HT1080 (cell line): ENCODE measurements around the gene SLC25A26. TPM values are rescaled to one million over a fixed set of nuclear protein-coding genes. Genes with fewer than 3 reads are reported as not detected.
A peak's percentile ranks its signal among the peaks of the same experiment; 100 is the strongest.
"Not testable (repeated sequence)": the region's sequence is repeated elsewhere in the genome, so short reads cannot be mapped to it uniquely, and the experiment has no call there.

Experiments used
- DNase-seq: peaks from one replicate; pipeline ENCODE4 v3.0.0-alpha.2; 2015; ENCODE audit warnings: low read depth
- total RNA-seq: library from RNA; depleted of rRNA; stranded (reverse); fragments of >200 nt; shearing (Covaris generic); gene quantifications from 2 replicates; pipeline ENCODE4 v1.2.3, GENCODE V29; 2014

The SLC25A26 gene
- total RNA-seq, 1 experiment from 2014 or later, result 29.3 TPM

DNA sequence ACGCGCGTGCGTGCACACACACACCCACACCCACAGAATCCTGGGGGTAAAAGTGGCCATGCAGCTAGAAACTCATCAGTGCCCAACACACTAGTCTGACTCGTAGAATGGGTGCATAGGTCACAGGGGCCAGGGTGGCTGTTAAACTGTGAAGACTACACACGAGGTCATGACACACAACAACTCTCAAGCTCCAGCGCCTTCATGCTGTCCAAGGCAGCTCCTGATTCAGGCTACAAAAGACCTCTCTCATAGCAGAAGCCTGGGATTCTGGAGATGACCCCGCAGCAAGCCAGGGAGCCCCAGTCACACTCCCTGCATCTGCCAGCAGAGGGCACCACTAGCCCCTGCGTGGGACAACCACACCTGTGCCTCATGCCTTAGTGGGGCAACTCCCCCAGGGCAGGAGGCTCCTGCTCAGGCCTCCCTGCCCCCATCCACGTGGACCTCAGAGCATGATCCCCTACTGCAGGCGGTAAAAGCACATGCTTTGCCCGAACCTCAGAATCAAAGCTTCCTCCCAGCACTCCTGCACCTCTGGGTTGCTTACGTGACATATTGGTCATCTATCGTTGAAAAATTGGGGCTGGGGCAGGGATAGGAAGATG, 186.9 kb downstream of the SLC25A26 start:
- DNase-seq, result peak; percentile 61

DNA sequence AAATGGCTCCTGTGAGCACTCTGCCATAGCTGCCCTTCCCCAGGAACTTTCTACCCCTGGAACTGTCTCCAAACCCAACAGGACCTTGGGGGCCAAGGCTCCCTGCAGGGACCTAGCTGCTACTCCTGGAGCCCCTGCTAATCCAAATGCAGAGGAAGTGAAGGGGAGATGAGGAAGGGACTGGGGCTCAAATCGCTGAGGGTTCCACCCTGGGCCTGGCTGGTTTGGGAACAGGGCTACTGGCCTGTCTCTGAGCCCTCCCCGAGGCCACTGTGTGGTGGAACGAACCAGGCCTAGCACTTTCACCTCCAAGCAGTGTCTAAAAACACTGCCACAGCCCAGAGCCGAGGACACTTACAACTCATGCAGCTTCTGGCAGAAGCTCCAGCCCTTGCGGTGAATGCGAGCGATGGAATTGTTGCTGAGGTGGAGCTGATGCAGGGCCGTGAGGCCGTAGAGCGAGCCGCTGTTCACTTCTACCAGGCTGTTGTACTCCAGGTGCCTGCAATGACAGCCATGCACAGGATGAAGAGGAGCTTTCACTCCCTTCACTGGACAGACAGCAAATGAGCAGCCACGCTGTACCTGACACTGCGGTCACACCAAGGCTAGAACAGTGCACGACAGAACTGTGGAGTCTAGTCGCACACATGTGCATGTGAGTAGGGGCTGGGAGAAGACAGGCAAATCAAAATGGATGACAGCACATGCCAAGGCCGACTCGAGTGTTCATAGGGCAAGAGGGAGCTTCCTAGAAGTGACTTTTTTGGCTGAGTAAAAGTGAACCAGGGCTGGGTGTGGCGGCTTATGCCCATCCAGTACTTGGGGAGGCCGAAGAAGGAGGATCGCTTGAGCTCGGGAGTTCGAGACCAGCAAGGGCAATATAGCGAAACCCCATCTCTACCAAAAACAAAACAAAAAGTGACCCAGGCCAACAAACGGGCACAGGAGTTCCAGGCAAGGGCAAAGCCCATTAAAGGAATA, 189.3 kb downstream of the SLC25A26 start:
- no peak for DNase-seq

DNA sequence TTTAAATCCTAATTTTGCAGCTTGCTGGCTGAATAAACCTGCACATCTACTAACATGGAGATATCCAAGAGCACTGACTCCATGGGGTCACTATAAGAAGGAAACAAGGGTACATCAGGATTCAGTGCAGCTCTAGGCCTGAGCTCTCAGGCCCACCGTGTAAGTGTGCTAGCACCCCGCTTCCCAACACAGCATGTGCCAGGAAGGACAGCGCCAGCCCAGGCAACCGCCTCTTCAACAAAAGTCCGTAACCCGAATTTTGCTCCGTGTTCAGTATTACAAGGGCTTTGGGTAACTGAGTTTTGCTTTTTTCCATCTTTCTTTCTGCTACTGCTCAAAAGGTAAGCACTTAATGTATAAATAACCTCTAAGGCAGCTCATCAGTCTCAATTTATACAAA, 190.2 kb downstream of the SLC25A26 start:
- no peak for DNase-seq

DNA sequence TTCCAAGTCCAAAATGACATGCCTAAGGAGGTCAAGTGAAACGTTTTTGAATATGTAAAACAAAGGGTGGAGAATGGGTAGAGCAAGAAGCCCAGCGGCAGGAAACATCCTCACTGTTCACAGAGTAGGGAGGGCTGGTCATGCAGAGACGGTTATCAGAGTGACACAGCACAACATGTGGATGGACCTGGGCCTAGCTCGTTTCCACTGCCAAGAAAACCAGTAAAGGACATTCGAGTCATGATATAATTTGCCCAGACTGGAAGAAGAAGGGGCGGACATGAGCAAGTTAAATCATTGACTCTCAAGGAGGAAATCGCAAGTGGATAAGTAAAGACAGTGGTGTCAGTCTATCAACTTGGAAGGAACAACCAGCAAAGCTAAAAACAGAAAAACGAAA, 190.7 kb downstream of the SLC25A26 start:
- DNase-seq, result no peak

DNA sequence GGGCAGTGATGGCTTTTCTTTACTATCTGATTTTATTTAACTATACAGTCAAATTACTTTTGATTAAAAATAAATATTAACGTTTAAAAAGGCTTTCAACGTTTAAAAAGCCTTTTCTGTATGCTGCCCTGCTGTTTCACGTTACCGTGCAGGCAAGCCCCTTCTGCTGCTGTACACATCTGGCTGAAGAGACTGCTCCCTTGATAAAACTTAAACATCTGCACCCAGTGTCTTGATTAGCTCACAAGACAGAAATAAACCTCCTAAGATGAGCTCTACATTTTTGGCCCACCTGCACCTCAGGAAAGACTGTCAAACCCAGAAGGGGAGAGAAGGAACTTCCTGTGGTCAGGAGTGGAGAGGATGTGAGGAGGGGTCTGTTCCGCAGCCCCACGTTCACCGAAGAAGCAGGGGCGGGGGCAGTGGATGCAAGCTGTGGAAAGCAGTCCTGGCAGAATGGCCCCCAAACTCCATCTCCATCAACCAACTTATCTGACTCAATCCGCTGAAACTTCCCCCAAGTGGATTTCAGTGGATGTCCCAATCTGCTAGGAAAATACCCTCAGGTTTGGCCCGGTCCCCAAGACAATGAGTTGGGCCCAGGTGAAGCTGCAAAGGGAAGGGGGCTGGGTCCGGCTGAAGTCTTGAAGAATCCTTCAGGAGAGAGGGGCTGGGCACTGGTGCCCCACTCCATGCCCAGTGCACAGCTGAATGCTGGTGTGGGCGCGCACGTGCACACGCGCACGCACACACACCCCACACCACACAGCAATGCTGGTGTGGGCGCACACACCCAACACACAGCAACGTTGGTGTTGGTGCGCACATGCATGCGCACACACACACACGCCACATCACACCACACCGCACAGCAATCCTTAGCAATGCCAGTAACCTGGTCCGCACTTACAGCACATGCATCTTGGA, 191.4 kb downstream of the SLC25A26 start:
- DNase-seq, result no peak

DNA sequence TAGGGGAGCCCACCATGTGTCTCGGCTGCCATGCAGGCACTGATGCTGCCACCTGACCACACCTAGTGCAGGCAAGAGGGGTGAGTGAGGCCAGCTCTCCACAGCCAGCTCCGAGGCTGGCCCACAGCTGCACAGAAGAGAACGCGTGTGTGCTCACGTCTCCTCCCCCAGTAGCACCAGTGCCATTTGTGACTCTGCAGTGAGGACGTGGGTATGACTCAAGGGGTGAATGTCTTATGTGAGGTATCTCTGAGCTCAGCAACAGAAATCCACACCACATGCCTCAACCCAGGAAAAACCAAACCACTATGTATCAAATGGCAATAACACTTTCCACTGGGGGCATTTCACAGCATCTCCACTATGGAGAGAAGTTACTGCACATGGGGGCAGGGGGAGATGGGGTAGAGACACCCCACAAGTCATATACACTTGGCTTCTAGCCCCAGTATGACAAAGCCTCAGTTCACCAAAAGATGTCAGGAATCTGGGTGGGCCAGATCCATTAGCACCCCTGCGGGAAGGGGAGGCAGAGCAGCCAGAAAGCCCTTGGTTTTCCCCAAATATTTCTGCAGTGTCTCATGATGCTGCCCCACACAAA, 192.4 kb downstream of the SLC25A26 start:
- peak; percentile 69 for DNase-seq

DNA sequence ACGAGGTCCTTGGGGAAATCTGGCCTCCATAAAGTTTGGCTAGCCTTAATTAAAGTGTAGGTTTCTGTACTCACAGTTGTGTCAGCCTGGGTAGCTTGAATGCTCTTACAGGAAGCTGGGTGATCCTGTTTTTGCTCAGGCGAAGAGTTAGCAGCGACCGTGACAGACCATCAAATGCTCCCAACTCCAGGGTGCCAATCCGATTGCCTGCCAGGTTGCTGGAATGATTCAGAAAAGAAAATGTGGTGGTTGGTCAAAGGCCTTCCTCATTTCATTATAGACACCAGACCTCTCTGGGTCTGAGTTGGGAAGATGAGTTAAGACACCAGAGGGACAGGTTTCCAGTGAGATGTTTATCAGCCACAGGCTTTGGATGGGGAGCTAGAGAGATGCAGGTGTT, 194.0 kb downstream of the SLC25A26 start:
- no peak for DNase-seq

DNA sequence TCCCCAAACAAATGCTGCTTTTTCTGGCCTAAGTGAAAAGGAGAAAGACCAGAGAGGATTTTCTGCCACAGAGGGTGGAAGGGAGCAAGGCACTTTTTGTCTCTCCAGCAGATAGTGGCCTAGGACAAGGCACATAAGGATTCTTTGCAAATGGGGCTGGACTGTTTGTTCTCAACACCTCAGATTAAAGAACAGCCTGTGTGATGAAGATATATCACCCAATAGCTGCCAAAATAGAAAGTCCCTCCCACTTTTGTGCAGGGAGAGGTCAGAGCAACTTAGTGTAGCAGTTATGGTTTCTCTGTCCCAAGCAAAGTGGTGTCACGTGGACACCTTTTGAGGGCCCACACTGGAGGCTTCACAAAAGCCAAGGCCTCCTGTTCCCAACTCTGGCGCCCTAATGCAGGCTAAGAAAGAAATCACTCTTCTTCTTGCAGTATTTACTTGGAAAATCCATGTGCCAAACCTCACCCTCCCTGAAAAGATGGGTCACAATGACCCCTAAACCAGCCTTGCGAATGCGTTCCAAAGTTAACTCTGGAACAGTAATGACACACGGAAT, 195.1 kb downstream of the SLC25A26 start:
- no peak for DNase-seq

DNA sequence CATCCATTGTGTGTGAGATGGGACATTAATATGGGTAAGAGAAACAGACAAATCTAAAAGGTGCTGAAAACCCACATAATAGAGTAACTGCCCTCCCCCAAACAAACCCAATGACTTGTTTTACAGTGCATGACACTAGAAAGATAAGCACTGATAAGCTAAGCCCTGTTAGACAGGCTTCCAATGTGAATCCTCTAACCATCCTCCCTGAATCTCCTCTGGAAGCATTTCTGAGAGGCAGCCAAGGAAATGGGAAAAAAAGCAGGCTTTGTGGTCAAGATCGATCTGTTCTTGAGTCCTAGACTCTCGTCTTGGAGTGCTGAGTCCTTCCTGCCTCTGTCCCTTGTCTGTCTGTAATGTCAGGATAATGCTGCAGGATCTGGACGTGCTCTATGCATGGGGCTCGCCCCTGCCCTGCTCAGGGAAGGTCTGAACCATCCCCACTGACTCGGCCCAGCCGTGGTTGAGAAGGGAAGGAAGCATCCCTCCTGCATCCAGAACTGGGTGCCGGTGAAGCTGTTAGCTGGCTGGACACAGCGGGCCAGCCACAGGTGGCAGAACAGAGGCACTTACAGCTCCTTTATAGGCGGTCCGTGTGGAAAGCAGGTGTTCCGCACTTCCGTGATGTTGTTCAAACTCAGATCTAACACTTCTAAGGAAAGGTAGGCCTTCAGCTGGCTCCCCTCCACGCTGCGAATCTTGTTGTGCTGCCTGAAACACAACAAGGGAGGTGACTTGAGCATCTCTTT, 195.9 kb downstream of the SLC25A26 start:
- DNase-seq, result no peak

DNA sequence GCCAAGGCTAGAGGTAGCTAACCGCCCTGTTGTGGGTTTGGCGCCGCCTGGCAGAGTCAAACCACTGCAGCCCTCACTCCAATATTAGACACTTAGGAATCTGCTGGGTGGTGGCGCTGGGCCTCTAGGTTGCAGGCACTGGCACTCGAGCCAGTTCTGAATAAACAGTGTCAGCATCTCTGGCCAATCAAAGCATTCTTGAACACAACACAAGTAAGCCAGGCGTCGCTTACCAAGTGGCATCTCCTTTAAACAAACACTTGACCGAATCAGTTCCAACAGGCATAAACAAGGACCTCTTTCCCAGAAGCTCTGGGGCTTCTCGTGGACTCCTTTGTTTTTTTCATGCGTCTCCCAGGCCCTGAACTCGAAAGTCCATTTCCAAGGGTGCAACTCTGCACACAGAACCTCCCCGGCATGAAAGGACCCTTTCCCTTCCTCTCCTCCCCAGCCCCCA, 197.7 kb downstream of the SLC25A26 start:
- no peak for DNase-seq

DNA sequence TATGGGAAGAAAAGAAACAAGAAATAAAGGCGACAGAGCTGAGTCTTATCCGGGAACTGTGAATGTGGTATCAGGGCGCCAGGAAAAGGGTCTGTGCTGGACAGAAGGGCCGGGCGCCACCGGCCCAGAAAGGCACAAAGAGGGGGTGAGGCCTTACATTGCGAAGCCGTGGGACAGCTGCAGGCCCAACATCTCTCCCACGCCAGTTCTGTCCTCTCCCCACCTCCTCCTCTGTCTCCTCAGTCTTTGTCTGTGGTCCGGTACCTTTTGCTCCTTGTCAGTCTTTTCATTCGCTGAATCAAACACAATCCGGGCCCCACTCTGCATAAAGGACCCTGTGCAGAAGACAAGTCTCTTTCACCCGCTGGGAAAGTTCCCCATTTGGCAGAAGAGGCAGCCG, 198.2 kb downstream of the SLC25A26 start:
- DNase-seq, result no peak

DNA sequence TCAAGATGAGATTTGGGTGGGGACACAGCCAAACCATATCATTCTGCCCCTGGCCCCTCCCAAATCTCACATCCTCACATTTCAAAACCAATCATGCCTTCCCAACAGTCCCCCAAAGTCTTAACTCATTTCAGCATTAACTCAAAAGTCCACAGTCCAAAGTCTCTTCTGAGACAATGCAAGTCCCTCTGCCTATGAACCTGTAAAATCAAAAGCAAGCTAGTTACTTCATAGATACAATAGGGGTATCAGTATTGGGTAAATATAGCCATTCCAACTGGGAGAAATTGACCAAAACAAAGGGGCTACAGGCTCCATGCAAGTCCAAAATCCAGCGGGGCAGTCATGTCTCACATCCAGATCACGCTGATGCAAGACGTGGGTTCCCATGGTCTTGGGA, 200.3 kb downstream of the SLC25A26 start:
- not testable (repeated sequence) for DNase-seq

DNA sequence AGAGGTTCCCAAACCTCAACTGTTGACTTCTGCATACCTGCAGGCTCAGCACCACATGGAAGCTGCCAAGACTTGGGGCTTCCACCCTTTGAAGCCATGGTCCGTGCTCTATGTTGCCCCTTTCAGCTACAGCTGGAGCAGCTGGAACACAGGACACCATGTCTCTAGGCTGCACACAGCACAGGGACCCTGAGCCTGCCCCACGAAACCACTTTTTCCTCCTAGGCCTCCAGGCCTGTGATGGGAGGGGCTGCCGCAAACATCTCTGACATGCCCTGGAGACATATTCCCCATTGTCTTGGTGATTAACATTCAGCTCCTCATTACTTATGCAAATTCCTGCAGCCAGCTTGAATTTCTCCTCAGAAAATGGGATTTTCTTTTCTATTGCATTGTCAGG, 201.1 kb downstream of the SLC25A26 start:
- DNase-seq, result not testable (repeated sequence)

DNA sequence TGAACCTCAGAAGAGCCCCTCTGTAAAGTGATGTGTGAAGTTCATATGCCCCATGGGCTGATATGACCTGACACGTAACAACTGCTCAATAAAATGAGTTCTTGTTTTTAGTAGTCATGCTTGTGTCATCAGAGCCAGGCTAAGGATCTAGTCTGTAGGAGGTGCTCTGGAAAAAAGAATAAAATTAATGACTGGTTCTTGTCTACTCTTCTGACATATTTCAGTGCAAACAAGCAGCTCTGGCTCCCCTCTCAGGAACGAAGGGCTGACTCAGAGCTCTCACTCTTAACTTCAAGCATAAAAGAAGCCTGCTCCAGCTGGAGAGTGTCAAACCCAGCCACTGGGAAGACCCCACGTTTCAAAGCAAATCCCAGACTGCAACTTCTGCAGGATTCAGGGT, 203.0 kb downstream of the SLC25A26 start:
- peak; percentile 34 for DNase-seq

DNA sequence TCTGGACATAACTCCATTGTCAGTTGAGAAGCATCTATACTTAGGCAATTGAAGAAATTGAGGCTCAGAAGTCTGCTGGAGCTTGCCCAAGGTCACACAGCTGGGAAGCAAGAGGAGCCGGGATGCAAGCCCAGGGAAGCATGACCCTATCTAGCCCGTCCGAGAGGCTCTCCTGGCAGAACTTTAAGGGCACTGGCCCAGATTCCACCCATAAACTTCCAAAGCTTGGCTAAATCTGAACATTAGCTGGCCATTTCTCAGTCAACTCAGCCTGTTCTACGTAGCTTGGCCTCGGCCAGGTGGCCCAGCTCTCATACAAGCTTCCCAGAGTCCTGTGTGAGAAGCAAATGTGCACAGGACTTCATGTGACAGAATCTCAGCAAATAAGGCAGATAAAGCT, 204.2 kb downstream of the SLC25A26 start:
- DNase-seq, result no peak

DNA sequence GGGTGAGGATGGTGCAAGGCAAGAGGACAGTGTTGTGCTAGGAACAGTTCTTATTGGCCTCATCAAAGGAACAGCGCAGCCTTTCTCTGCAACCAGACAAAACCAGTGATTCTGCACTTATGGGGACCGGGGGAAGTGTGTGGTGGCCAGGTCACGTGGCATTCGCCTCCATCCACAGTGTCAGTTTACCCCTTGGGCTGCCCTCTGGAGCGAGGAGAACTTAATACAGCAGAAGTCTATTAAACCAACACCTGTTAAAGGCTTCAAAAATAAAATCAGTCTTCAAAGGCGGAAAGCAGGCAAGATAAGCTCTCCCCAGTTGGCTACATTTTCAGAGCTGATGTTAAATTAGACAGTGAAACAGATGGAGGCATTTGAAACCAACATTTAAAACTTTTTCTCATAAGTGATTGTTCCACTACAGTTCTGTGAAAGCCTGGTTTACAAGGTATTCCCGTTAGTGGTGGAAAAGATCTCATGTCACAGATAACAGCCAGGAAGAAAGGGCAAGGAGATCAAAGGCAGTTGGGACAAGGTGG, 204.8 kb downstream of the SLC25A26 start:
- no peak for DNase-seq

DNA sequence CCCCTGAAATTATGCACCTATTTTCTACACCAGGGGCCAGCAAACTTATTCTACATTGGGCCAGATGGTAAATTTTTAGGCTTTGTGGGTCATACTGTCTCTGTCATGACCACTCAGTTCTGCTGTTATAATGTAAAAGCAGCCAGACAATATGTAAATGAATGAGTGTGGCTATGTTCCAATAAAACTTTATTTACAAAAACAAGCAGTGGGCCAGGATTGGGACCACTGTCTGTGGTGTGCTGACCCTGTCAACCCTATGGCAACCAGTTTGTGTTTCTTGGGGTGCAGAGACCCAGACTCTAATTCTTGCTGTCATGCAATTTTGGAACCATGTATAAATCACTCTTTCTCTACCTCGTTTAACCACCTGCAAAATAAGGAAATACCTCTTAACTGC, 205.3 kb downstream of the SLC25A26 start:
- DNase-seq, result no peak

DNA sequence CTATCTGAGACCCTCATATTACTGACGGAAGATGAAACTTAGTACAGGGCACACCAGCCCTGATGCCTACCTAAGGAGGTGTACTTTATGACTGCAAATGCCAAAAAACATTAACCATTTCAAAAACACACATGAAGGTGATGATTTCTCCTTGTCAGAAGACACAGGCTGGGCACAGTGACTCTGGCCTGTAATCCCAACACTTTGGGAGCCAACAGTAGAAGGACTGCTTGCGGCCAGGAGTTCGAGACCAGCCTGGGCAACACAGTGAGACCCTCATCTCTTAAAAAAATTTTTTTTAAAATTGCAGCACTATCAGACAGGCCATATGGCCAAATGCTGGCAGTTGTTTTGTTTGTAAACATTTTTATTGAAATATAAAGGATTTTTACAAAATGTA, 206.6 kb downstream of the SLC25A26 start:
- no peak for DNase-seq

DNA sequence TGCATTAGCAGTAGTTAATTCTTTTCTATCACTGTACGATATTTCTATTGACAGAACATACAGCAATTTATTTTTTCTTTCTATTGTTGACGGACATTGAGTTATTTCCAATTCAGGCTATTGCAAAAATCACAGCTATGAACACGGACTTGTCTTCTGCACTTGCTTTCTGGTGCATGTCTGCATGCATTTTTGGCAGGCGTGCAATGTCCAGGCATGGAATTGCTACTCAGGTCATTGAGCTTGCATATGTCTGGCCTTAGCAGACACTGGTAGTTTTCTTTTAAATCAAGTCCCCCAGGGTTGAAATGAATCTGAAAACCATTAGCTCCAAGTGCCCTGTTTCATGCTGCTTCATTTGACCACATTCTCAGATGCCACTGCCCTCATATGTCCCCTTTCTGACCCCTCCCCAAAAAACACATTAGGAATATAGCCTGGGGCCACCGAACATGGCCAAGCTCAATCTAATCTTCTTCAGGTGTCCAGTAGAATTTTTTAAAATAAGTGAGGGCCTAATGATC, 207.2 kb downstream of the SLC25A26 start:
- DNase-seq, result no peak
